Endothelial cell of umbilical vein (primary cell): Measurements from ENCODE around the gene FGF9. TPM values are rescaled to one million over a fixed set of nuclear protein-coding genes. Genes with fewer than 3 reads are reported as not detected.

ENCODE experiments used
- BruUV-seq: library from RNA; stranded (reverse); fragments of 400-500 nt; replicated peaks from 2 replicates; lab custom pipeline; 2021; lab: Mats Ljungman, UMichigan
- CTCF ChIA-PET: fragments of 300-600, 350-600 bp; sonication (Branson Sonifier 250); formaldehyde crosslinking; loops from one replicate; lab custom pipeline; 2021; ENCODE audit warnings: antibody characterized with exemption, inconsistent platforms; lab: Charles Lee
- POLR2A ChIA-PET: fragments of 300-600, 350-600 bp; sonication (Branson Sonifier 250); formaldehyde crosslinking; loops from one replicate; lab custom pipeline; 2021; ENCODE audit warnings: antibody characterized with exemption, inconsistent platforms; lab: Charles Lee
- DNase-seq: peaks from one replicate; pipeline ENCODE4 v3.0.0-alpha.2; 2011; ENCODE audit warnings: low read depth, low spot score
- FAIRE-seq: peaks from 2 replicates; lab custom pipeline; 2011; peaks lifted over from hg19 to GRCh38; lab: Jason Lieb, UNC
- H2AFZ ChIP-seq: 2 replicates; pipeline ENCODE4 v1.6.0; 2012; ENCODE audit warnings: low read depth, low read length, control low read depth, inconsistent platforms
- H3K27ac ChIP-seq: 2 replicates; pipeline ENCODE4 v1.5.1; 2011; ENCODE audit warnings: low read depth, mild to moderate bottlenecking, control low read depth, low read length, moderate library complexity; ENCODE audit not compliant: insufficient read depth
- H3K27me3 ChIP-seq, 2 experiments: 2 replicates each; pipeline versions ENCODE4 v1.6.0 to v1.6.1; 2011; ENCODE audit warnings: low read length in 2 of 2, mixed read lengths in 1 of 2; ENCODE audit not compliant: control insufficient read depth in 2 of 2, insufficient read depth in 2 of 2
- H3K36me3 ChIP-seq, 2 experiments: 2 replicates in 1 of 2; 3 replicates in 1 of 2; pipeline ENCODE4 v1.5.1; 2011; ENCODE audit warnings: low read length in 2 of 2, mild to moderate bottlenecking in 1 of 2, moderate library complexity in 1 of 2; ENCODE audit not compliant: control insufficient read depth in 2 of 2, insufficient read depth in 2 of 2; ENCODE audit errors: extremely low read depth in 1 of 2
- H3K4me1 ChIP-seq: 3 replicates; pipeline ENCODE4 v1.5.1; 2011; ENCODE audit warnings: mild to moderate bottlenecking, low read length; ENCODE audit not compliant: control insufficient read depth, insufficient read depth; ENCODE audit errors: extremely low read depth
- H3K4me2 ChIP-seq: 2 replicates; pipeline ENCODE4 v1.6.1; 2011; ENCODE audit warnings: low read length, control low read depth, mixed read lengths; ENCODE audit not compliant: insufficient read depth
- H3K4me3 ChIP-seq, 3 experiments: fragments of 200-600 bp in 1 of 3; sonication (generic), shearing (Covaris generic) in 1 of 3; replicated peaks in 1 of 3; 2 replicates each; pipeline ENCODE4 v1.5.1; 2011 to 2016; ENCODE audit warnings: control low read depth in 3 of 3, low read length in 3 of 3, mild to moderate bottlenecking in 2 of 3, inconsistent platforms in 1 of 3, low read depth in 1 of 3, moderate library complexity in 1 of 3; ENCODE audit not compliant: insufficient read depth in 1 of 3
- H3K79me2 ChIP-seq: 2 replicates; pipeline ENCODE4 v1.6.0; 2012; ENCODE audit warnings: low read length, inconsistent platforms; ENCODE audit not compliant: control insufficient read depth, insufficient read depth
- H3K9ac ChIP-seq: replicated peaks from 2 replicates; pipeline ENCODE3; 2011; ENCODE audit warnings: low read length, control low read depth; ENCODE audit not compliant: insufficient read depth; ENCODE audit errors: extremely low read depth
- H3K9me1 ChIP-seq: replicated peaks from 3 replicates; pipeline ENCODE4 v1.6.0; 2011; ENCODE audit warnings: mild to moderate bottlenecking, low read length; ENCODE audit not compliant: control insufficient read depth, insufficient read depth; ENCODE audit errors: extremely low read depth
- H3K9me3 ChIP-seq: replicated peaks from 2 replicates; pipeline ENCODE4 v1.5.1; 2012; ENCODE audit warnings: low read length, inconsistent platforms; ENCODE audit not compliant: control insufficient read depth, insufficient read depth
- H4K20me1 ChIP-seq: replicated peaks from 2 replicates; pipeline ENCODE3; 2011; ENCODE audit warnings: mild to moderate bottlenecking, low read length; ENCODE audit not compliant: control insufficient read depth, insufficient read depth; ENCODE audit errors: extremely low read depth
- FOS ChIP-seq: IDR thresholded peaks from 2 replicates; pipeline ENCODE4 v1.6.1; 2011; ENCODE audit warnings: mild to moderate bottlenecking, low read length, moderate library complexity, borderline replicate concordance; ENCODE audit not compliant: insufficient read depth
- JUN ChIP-seq: IDR thresholded peaks from 2 replicates; pipeline ENCODE4 v1.6.1; 2011; ENCODE audit warnings: borderline replicate concordance, low read depth; ENCODE audit not compliant: insufficient read length, insufficient read depth
- POLR2A ChIP-seq: IDR thresholded peaks from 2 replicates; pipeline ENCODE4 v1.6.1; 2012; ENCODE audit warnings: low read depth, mild to moderate bottlenecking, control low read depth, low read length
- POLR2AphosphoS5 ChIP-seq: IDR thresholded peaks from 2 replicates; pipeline ENCODE4 v1.6.1; 2012; ENCODE audit warnings: low read depth, mild to moderate bottlenecking, control low read depth, low read length, moderate library complexity; ENCODE audit not compliant: insufficient read depth
- dilution Hi-C: fragments of 300-500 bp; cut with MboI; formaldehyde crosslinking; loops from one replicate; pipeline ENCODE4 v1.15.0; 2019; ENCODE audit warnings: low sequenced_read_pairs; ENCODE audit not compliant: extremely low pct_ligation_motif_present
- intact Hi-C: fragments of 100-400 bp; cut with micrococcal nuclease; formaldehyde crosslinking; loops from one replicate; pipeline ENCODE4 v1.10.0; 2022
- polyA plus RNA-seq, 4 experiments: library from polyadenylated mRNA; depleted of rRNA in 3 of 4; stranded (reverse) in 3 of 4; unstranded in 1 of 4; fragments of >200 nt; gene quantifications; 2 replicates each; pipeline versions ENCODE4 v1.2.1 to v1.2.3, GENCODE V29; 2011 to 2012; ENCODE audit warnings: missing spikeins in 1 of 4
- total RNA-seq: library from RNA; stranded (reverse); gene quantifications from 2 replicates; pipeline ENCODE4 v1.2.3, GENCODE V29; 2021

FGF9 gene
- total and polyA plus RNA-seq, 2 donors (not counting 3 experiments of a cell fraction or from before 2014, with no cell fraction given) = not detected

- Histone ChIP-seq H3K4me3 (no peak overlapping the region), H2AFZ (no peak overlapping the region), H3K9me1 (no peaks in the 10 kb centered on the region), H4K20me1 (no peaks in the 10 kb centered on the region), H3K4me2 (no peak overlapping the region), H3K9ac (no peak overlapping the region), H3K4me1 (no peaks in the 10 kb centered on the region), H3K9me3 (peaks cover 1% of the 10 kb centered on the region), H3K27ac (no peak overlapping the region), H3K79me2 (no peaks in the 10 kb centered on the region), H3K36me3 (no peaks in the 10 kb centered on the region), H3K27me3 (no peaks in the 10 kb centered on the region)
- no peak for TF ChIP-seq POLR2AphosphoS5
- DNase-seq (no peak), FAIRE-seq (no peak)
- ChIA-PET POLR2A (no interaction called here), CTCF (no interaction called here)
- intact Hi-C loops = no loop called here
- dilution Hi-C loops = no loop called here
- no TSS peak for BruUV-seq
These were observed 66.1 kb downstream of the FGF9 start for GRCh38 chr13:21736926-21737325.

- Histone ChIP-seq H3K27ac (no peak overlapping the region), H3K9me3 (no peaks in the 10 kb centered on the region), H3K36me3 (no peaks in the 10 kb centered on the region), H3K9me1 (no peaks in the 10 kb centered on the region), H3K4me2 (no peak overlapping the region), H3K79me2 (no peaks in the 10 kb centered on the region), H2AFZ (no peak overlapping the region), H3K9ac (no peak overlapping the region), H3K27me3 (no peaks in the 10 kb centered on the region), H3K4me3 (no peak overlapping the region), H3K4me1 (no peaks in the 10 kb centered on the region), H4K20me1 (no peaks in the 10 kb centered on the region)
- dilution Hi-C loops (no loop called here), intact Hi-C loops (no loop called here)
- no TSS peak for BruUV-seq
- DNase-seq (no peak), FAIRE-seq (no peak)
- POLR2A ChIA-PET = no interaction called here
- TF ChIP-seq FOS = no peak
- no peak for TF ChIP-seq POLR2A
- no peak for TF ChIP-seq JUN
- CTCF ChIA-PET = no interaction called here
These were observed 67.8 kb downstream of the FGF9 start for GRCh38 chr13:21738630-21739029.
